ENCODE results near the gene ALK. TPM values are rescaled to one million over a fixed set of nuclear protein-coding genes. Genes with fewer than 3 reads are reported as not detected.

The ALK gene
- total and polyA plus RNA-seq, 2 experiments from 2014 or later = 0.35 TPM; not detected in 1

GRCh38 chr2:29557268-29557667 is 364.1 kb downstream of the ALK start:
- no peak overlapping the region for H3K27ac Mint-ChIP-seq
- H3K36me3 Mint-ChIP-seq (ENCODE audit: low read depth) = no peaks in the 10 kb centered on the region
- ATAC-seq (no peak), DNase-seq (ENCODE audit: low spot score) (no peak)
- no peaks in the 10 kb centered on the region for H3K36me3 ChIP-seq (ENCODE audit: insufficient read depth)
- no peak overlapping the region for H3K4me3 ChIP-seq
- no peak overlapping the region for H3K27ac ChIP-seq (ENCODE audit: low read depth)
- H3K4me1 ChIP-seq (ENCODE audit: insufficient read depth) = peaks cover 30% of the 10 kb centered on the region
- TF ChIP-seq REST (IDR thresholded peaks at IDR 0.05; ENCODE audit: unreplicated experiment) (no peak), POLR2AphosphoS5 (IDR thresholded peaks at IDR 0.05; ENCODE audit: low read depth) (no peak), ZNF462 (CRISPR knock-in tag; IDR thresholded peaks at IDR 0.05) (no peak), ZNF331 (CRISPR knock-in tag; IDR thresholded peaks at IDR 0.05; ENCODE audit: low read depth) (no peak), CREB1 (CRISPR knock-in tag; IDR thresholded peaks at IDR 0.05; ENCODE audit: low read depth) (no peak), EZH2phosphoT487 (IDR thresholded peaks at IDR 0.05; ENCODE audit: unreplicated experiment) (no peak), EZH2 (IDR thresholded peaks at IDR 0.05; ENCODE audit: low read depth, unreplicated experiment) (no peak), STAT1 (IDR thresholded peaks at IDR 0.05; ENCODE audit: unreplicated experiment) (no peak), CTCF (conservative IDR thresholded peaks at IDR 0.05; ENCODE audit: low read depth in 2 of 2) (no peak), JUNB (IDR thresholded peaks at IDR 0.05; ENCODE audit: unreplicated experiment) (no peak), ZNF114 (CRISPR knock-in tag; IDR thresholded peaks at IDR 0.05) (no peak), NANOG (IDR thresholded peaks at IDR 0.05; ENCODE audit: borderline replicate concordance) (no peak), ETS1 (IDR thresholded peaks at IDR 0.05) (no peak)
- H3K79me2 ChIP-seq (replicated peaks; ENCODE audit: insufficient read depth) = no peaks in the 10 kb centered on the region
- no peak overlapping the region for H2AFZ ChIP-seq
- H3K27me3 Mint-ChIP-seq (ENCODE audit: insufficient read depth, low read depth, poor library complexity) = peaks cover 4% of the 10 kb centered on the region
- H3F3A ChIP-seq (replicated peaks; ENCODE audit: low read depth) = no peaks in the 10 kb centered on the region
- no peaks in the 10 kb centered on the region for H3K27me3 ChIP-seq (ENCODE audit: insufficient read depth)
- peaks cover 8% of the 10 kb centered on the region; the same call in 1 of the 2 replicates for H3K9me2 ChIP-seq (ENCODE audit: insufficient read depth)
- H3K4me1 Mint-ChIP-seq = peaks cover 28% of the 10 kb centered on the region
- H3K9me3 Mint-ChIP-seq = no peaks in the 10 kb centered on the region; the same call in 2 of the 3 replicates
- no peak overlapping the region for H3K4me3 Mint-ChIP-seq
- no peak overlapping the region for H3K4me2 ChIP-seq
- H4K20me1 ChIP-seq (replicated peaks; ENCODE audit: insufficient read depth) = no peaks in the 10 kb centered on the region
